GM12878 (cell line): ENCODE data around the gene CACNG1. TPM values are rescaled to one million over a fixed set of nuclear protein-coding genes. Genes with fewer than 3 reads are reported as not detected.

Experiments
- ATAC-seq: fragments of 200-7000 bp; cut with Tn5 transposase; 3 replicates; pipeline ENCODE4 v1.9.1; 2020; ENCODE audit warnings: mild to moderate bottlenecking, moderate library complexity
- BruUV-seq: library from RNA; stranded (reverse); fragments of 400-500 nt; replicated peaks from 2 replicates; lab custom pipeline; 2021; lab: Mats Ljungman, UMichigan
- CTCF ChIA-PET: fragments of 300-600 bp; sonication (Branson Sonifier 250); formaldehyde crosslinking; extraction: SDS; loops from one replicate; lab custom pipeline; 2021; ENCODE audit warnings: inconsistent platforms; lab: Yijun Ruan, JAX
- POLR2A ChIA-PET: fragments of 350-600 bp; formaldehyde crosslinking; extraction: SDS; loops from one replicate; lab custom pipeline; 2021; ENCODE audit warnings: inconsistent platforms; lab: Charles Lee
- RAD21 ChIA-PET: fragments of 300-600 bp; sonication (Branson Sonifier 250); formaldehyde crosslinking; loops from one replicate; lab custom pipeline; 2023; ENCODE audit warnings: antibody characterized with exemption; ENCODE audit not compliant: unreplicated experiment; lab: Charles Lee
- SMC1A ChIA-PET: fragments of 300-600 bp; sonication (Branson Sonifier 250); formaldehyde crosslinking; loops from one replicate; lab custom pipeline; 2023; ENCODE audit not compliant: unreplicated experiment, uncharacterized antibody; lab: Charles Lee
- DNase-seq: peaks from one replicate; pipeline ENCODE4 v3.0.0-alpha.2; 2011; ENCODE audit warnings: low read depth, low spot score
- FAIRE-seq: peaks from 3 replicates; lab custom pipeline; 2011; peaks lifted over from hg19 to GRCh38; lab: Jason Lieb, UNC
- H2AFZ ChIP-seq: 2 replicates; pipeline ENCODE4 v1.6.0; 2011; ENCODE audit warnings: low read depth, low read length, control low read depth; ENCODE audit not compliant: control insufficient read depth
- H3K27ac ChIP-seq: 2 replicates; pipeline ENCODE4 v1.5.1; 2011; ENCODE audit warnings: control low read depth; ENCODE audit not compliant: control insufficient read depth, insufficient read depth
- H3K27me3 ChIP-seq, 2 experiments: replicated peaks in 1 of 2; 2 replicates each; pipeline versions ENCODE4 v1.6.0 to v1.6.1; 2011; ENCODE audit warnings: low read length in 1 of 2; ENCODE audit not compliant: control insufficient read depth in 2 of 2, insufficient read depth in 2 of 2
- H3K36me3 ChIP-seq, 2 experiments: 2 replicates each; pipeline ENCODE4 v1.5.1; 2011; ENCODE audit warnings: low read length in 1 of 2; ENCODE audit not compliant: control insufficient read depth in 2 of 2, insufficient read depth in 2 of 2
- H3K4me1 ChIP-seq: 2 replicates; pipeline ENCODE4 v1.6.1; 2011; ENCODE audit warnings: mild to moderate bottlenecking, low read length, moderate library complexity, mixed read lengths; ENCODE audit not compliant: control insufficient read depth, insufficient read depth
- H3K4me2 ChIP-seq: 2 replicates; pipeline ENCODE4 v1.6.0; 2011; ENCODE audit warnings: control low read depth; ENCODE audit not compliant: control insufficient read depth, insufficient read depth
- H3K4me3 ChIP-seq: fragments of 200-600 bp; sonication (generic); 2 replicates; pipeline ENCODE4 v1.5.1; 2016
- H3K79me2 ChIP-seq: 2 replicates; pipeline ENCODE4 v1.6.0; 2011; ENCODE audit warnings: low read length; ENCODE audit not compliant: control insufficient read depth, insufficient read depth
- H3K9ac ChIP-seq: 2 replicates; pipeline ENCODE4 v1.8.0; 2011; ENCODE audit warnings: low read length, control low read depth, mixed read lengths; ENCODE audit not compliant: control insufficient read depth, insufficient read depth
- H3K9me3 ChIP-seq: replicated peaks from 3 replicates; pipeline ENCODE4 v1.5.1; 2011; ENCODE audit warnings: mild to moderate bottlenecking, low read length; ENCODE audit not compliant: control insufficient read depth, insufficient read depth
- H4K20me1 ChIP-seq: 2 replicates; pipeline ENCODE4 v1.6.0; 2011; ENCODE audit not compliant: control insufficient read depth, insufficient read depth
- BHLHE40 ChIP-seq, 2 experiments: fragments of 450-650 bp in 1 of 2; IDR thresholded peaks; 2 replicates each; pipeline ENCODE4 v1.6.1; 2011 to 2017; ENCODE audit warnings: low read depth in 2 of 2, borderline replicate concordance in 1 of 2, improper control_type of control experiment in 1 of 2, low read length in 1 of 2, mild to moderate bottlenecking in 1 of 2
- CHD4 ChIP-seq: fragments of 200-600 bp; sonication (generic); IDR thresholded peaks from 2 replicates; pipeline ENCODE4 v1.6.1; 2016; ENCODE audit warnings: mild to moderate bottlenecking
- ESRRA ChIP-seq: IDR thresholded peaks from 2 replicates; pipeline ENCODE4 v1.6.1; 2012; ENCODE audit warnings: mild to moderate bottlenecking, low read length, improper control_type of control experiment
- HDAC6 ChIP-seq: fragments of 200-600 bp; sonication (generic); IDR thresholded peaks from one replicate; pipeline ENCODE4 v1.8.0; 2017; ENCODE audit warnings: antibody characterized with exemption; ENCODE audit not compliant: unreplicated experiment
- MTA3 ChIP-seq: IDR thresholded peaks from 2 replicates; pipeline ENCODE4 v1.6.1; 2012; ENCODE audit warnings: low read length, inconsistent platforms, borderline replicate concordance
- NFYB ChIP-seq: IDR thresholded peaks from 2 replicates; pipeline ENCODE4 v1.6.1; 2011; ENCODE audit warnings: low read depth, mild to moderate bottlenecking, low read length, improper control_type of control experiment, moderate library complexity; ENCODE audit not compliant: insufficient read depth
- POLR2AphosphoS5 ChIP-seq: IDR thresholded peaks from 2 replicates; pipeline ENCODE4 v1.6.1; 2011; ENCODE audit warnings: mild to moderate bottlenecking, low read length, inconsistent platforms
- POU2F2 ChIP-seq: IDR thresholded peaks from 3 replicates; pipeline ENCODE4 v1.6.1; 2011; ENCODE audit warnings: low read depth, mild to moderate bottlenecking, low read length, borderline replicate concordance
- RBBP5 ChIP-seq: fragments of 200-600 bp; sonication (generic); conservative IDR thresholded peaks from 2 replicates; pipeline ENCODE4 v1.6.1; 2016
- RCOR1 ChIP-seq: conservative IDR thresholded peaks from 2 replicates; pipeline ENCODE4 v1.6.1; 2012; ENCODE audit warnings: low read depth, low read length, improper control_type of control experiment
- RFX5 ChIP-seq: IDR thresholded peaks from 2 replicates; pipeline ENCODE4 v1.6.1; 2011; ENCODE audit warnings: low read depth, low read length, improper control_type of control experiment
- ZNF384 ChIP-seq: IDR thresholded peaks from 2 replicates; pipeline ENCODE4 v1.6.1; 2012; ENCODE audit warnings: low read depth, mild to moderate bottlenecking, low read length, improper control_type of control experiment, borderline replicate concordance
- whole genome bisulfite sequencing: methylation state at CpG from one replicate; pipeline ENCODE4 v1.1.6; 2016; ENCODE audit warnings: low lambda C conversion rate; ENCODE audit not compliant: insufficient replicate concordance, insufficient coverage; ENCODE audit errors: missing lambda C conversion rate; 5-methylcytosine and 5-hydroxymethylcytosine counted together
- in situ Hi-C: fragments of 300-500 bp; cut with MboI; formaldehyde crosslinking; loops from 9 replicates; pipeline ENCODE4 v1.14.3; 2018; ENCODE audit warnings: mixed read lengths
- intact Hi-C: fragments of 100-400 bp; cut with micrococcal nuclease; formaldehyde crosslinking; loops from one replicate; pipeline ENCODE4 v1.14.2; 2022; ENCODE audit not compliant: unreplicated experiment
- polyA plus RNA-seq, 11 experiments: library from polyadenylated mRNA; depleted of rRNA in 4 of 11; unstranded in 6 of 11; stranded (reverse) in 5 of 11; fragments of >200 nt; fragmentation: Nextera tagmentation in 4 of 11; fragmentation: Illumina TruSeq in 1 of 11; extraction: Ambion mirVana in 4 of 11; extraction: Trizol in 1 of 11; gene quantifications; 1 replicate in 1 of 11; 2 replicates in 10 of 11; pipeline versions ENCODE4 v1.2.1 to v1.2.3, GENCODE V29; 2011 to 2016; ENCODE audit warnings: inconsistent platforms in 2 of 11, missing spikeins in 2 of 11, low read depth in 1 of 11
- total RNA-seq, 4 experiments: library from RNA; depleted of rRNA in 3 of 4; stranded (reverse); fragments of >200 nt in 3 of 4; fragmentation: Illumina TruSeq in 1 of 4; extraction: Trizol in 1 of 4; gene quantifications; 2 replicates each; pipeline versions ENCODE4 v1.2.1 to v1.2.3, GENCODE V29; 2013 to 2021
- TF ChIP-seq, protein P1 (sequence below): fragments of 150-350 bp; IDR thresholded peaks from 2 replicates; pipeline ENCODE4 v1.6.1; 2014; ENCODE audit warnings: mild to moderate bottlenecking, low read depth, low read length
- TF ChIP-seq, protein P2 (sequence below): fragments of 450-650 bp; IDR thresholded peaks from 2 replicates; pipeline ENCODE4 v1.6.1; 2017; ENCODE audit warnings: low read depth, mild to moderate bottlenecking, moderate library complexity
- TF ChIP-seq, protein P3 (sequence below): fragments of 450-650 bp; IDR thresholded peaks from 2 replicates; pipeline ENCODE4 v1.6.1; 2016; ENCODE audit warnings: mild to moderate bottlenecking
- TF ChIP-seq, protein P4 (sequence below): fragments of 450-650 bp; formaldehyde crosslinking; IDR thresholded peaks from 2 replicates; pipeline ENCODE4 v1.4.0; 2020; ENCODE audit warnings: mild to moderate bottlenecking, moderate library complexity

The CACNG1 gene
- total and polyA plus RNA-seq, 10 of the 15 experiments (the other 5 are each of a cell fraction or from before 2014, with no cell fraction given) = not detected

- SMC1A ChIA-PET = interaction anchor here (0.9 to 2.7 kb wide), 2 partner anchors 40 to 327 kb away, joined by 3 to 13 read pairs; no protein-coding TSS in a partner anchor
- Histone ChIP-seq H3K4me2 (no peak overlapping the region), H3K4me3 (no peak overlapping the region), H3K4me1 (peaks cover 5% of the 10 kb centered on the region), H3K27ac (no peak overlapping the region), H4K20me1 (no peaks in the 10 kb centered on the region), H3K79me2 (no peaks in the 10 kb centered on the region), H3K36me3 (no peaks in the 10 kb centered on the region), H2AFZ (no peak overlapping the region), H3K27me3 (no peaks in the 10 kb centered on the region), H3K9me3 (no peaks in the 10 kb centered on the region; the same call in 2 of the 3 replicates), H3K9ac (no peak overlapping the region)
- CTCF ChIA-PET = interaction anchor here (3.0 kb wide), 1 partner anchor 40 kb away, joined by 9 read pairs; no protein-coding TSS in a partner anchor
- RAD21 ChIA-PET = interaction anchor here (1.8 to 2.1 kb wide), 2 partner anchors 10 to 40 kb away, joined by 4 to 14 read pairs; no protein-coding TSS in a partner anchor
- POLR2A ChIA-PET = no interaction called here
- DNase-seq = no peak
- no TSS peak for BruUV-seq
- no peak for ATAC-seq
- in situ Hi-C loops = no loop called here
- FAIRE-seq = no peak
- intact Hi-C loops = no loop called here
- WGBS = 62% methylated on average over 7 of the region's 7 CpGs
- TF ChIP-seq BHLHE40 (IDR thresholded peaks at IDR 0.05; ENCODE audit: borderline replicate concordance in 1 of 2, low read depth in 2 of 2, low read length in 1 of 2) (no peak), ESRRA (no peak), NFYB (no peak), POU2F2 (no peak), MTA3 (no peak), RFX5 (no peak), RCOR1 (no peak), POLR2AphosphoS5 (no peak), HDAC6 (no peak), RBBP5 (no peak), ZNF384 (no peak), CHD4 (no peak)
- TF ChIP-seq, protein P1, sequence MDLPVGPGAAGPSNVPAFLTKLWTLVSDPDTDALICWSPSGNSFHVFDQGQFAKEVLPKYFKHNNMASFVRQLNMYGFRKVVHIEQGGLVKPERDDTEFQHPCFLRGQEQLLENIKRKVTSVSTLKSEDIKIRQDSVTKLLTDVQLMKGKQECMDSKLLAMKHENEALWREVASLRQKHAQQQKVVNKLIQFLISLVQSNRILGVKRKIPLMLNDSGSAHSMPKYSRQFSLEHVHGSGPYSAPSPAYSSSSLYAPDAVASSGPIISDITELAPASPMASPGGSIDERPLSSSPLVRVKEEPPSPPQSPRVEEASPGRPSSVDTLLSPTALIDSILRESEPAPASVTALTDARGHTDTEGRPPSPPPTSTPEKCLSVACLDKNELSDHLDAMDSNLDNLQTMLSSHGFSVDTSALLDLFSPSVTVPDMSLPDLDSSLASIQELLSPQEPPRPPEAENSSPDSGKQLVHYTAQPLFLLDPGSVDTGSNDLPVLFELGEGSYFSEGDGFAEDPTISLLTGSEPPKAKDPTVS = no peak
- TF ChIP-seq, protein P2, sequence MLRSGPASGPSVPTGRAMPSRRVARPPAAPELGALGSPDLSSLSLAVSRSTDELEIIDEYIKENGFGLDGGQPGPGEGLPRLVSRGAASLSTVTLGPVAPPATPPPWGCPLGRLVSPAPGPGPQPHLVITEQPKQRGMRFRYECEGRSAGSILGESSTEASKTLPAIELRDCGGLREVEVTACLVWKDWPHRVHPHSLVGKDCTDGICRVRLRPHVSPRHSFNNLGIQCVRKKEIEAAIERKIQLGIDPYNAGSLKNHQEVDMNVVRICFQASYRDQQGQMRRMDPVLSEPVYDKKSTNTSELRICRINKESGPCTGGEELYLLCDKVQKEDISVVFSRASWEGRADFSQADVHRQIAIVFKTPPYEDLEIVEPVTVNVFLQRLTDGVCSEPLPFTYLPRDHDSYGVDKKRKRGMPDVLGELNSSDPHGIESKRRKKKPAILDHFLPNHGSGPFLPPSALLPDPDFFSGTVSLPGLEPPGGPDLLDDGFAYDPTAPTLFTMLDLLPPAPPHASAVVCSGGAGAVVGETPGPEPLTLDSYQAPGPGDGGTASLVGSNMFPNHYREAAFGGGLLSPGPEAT = no peak
- TF ChIP-seq, protein P3, sequence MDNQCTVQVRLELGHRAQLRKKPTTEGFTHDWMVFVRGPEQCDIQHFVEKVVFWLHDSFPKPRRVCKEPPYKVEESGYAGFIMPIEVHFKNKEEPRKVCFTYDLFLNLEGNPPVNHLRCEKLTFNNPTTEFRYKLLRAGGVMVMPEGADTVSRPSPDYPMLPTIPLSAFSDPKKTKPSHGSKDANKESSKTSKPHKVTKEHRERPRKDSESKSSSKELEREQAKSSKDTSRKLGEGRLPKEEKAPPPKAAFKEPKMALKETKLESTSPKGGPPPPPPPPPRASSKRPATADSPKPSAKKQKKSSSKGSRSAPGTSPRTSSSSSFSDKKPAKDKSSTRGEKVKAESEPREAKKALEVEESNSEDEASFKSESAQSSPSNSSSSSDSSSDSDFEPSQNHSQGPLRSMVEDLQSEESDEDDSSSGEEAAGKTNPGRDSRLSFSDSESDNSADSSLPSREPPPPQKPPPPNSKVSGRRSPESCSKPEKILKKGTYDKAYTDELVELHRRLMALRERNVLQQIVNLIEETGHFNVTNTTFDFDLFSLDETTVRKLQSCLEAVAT = no peak
- TF ChIP-seq, protein P4, sequence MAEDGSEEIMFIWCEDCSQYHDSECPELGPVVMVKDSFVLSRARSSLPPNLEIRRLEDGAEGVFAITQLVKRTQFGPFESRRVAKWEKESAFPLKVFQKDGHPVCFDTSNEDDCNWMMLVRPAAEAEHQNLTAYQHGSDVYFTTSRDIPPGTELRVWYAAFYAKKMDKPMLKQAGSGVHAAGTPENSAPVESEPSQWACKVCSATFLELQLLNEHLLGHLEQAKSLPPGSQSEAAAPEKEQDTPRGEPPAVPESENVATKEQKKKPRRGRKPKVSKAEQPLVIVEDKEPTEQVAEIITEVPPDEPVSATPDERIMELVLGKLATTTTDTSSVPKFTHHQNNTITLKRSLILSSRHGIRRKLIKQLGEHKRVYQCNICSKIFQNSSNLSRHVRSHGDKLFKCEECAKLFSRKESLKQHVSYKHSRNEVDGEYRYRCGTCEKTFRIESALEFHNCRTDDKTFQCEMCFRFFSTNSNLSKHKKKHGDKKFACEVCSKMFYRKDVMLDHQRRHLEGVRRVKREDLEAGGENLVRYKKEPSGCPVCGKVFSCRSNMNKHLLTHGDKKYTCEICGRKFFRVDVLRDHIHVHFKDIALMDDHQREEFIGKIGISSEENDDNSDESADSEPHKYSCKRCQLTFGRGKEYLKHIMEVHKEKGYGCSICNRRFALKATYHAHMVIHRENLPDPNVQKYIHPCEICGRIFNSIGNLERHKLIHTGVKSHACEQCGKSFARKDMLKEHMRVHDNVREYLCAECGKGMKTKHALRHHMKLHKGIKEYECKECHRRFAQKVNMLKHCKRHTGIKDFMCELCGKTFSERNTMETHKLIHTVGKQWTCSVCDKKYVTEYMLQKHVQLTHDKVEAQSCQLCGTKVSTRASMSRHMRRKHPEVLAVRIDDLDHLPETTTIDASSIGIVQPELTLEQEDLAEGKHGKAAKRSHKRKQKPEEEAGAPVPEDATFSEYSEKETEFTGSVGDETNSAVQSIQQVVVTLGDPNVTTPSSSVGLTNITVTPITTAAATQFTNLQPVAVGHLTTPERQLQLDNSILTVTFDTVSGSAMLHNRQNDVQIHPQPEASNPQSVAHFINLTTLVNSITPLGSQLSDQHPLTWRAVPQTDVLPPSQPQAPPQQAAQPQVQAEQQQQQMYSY (CRISPR knock-in tag) = no peak
Observed at GRCh38 chr17:67041531-67041930, 2.8 kb upstream of the CACNG1 start.
